ENCODE data around the gene KCNJ10. TPM values are rescaled to one million over a fixed set of nuclear protein-coding genes. Genes with fewer than 3 reads are reported as not detected.

Gene KCNJ10
- total RNA-seq, 2 donors from 2014 or later: not detected

GRCh38 chr1:160087118-160087662 is 17.2 kb upstream of the KCNJ10 start:
- Histone ChIP-seq H3K27me3 (replicated peaks; ENCODE audit: insufficient read depth) (no peaks in the 10 kb centered on the region), H3K36me3 (peaks cover 0 to 3% of the 10 kb centered on the region in 2 donors), H3K9me3 (no peaks in the 10 kb centered on the region), H3K4me3 (no peak overlapping the region), H3K27ac (no peak overlapping the region), H3K4me1 (replicated peaks) (no peaks in the 10 kb centered on the region)
- no peak for DNase-seq (ENCODE audit: low spot score)
- TF ChIP-seq POLR2AphosphoS5 (IDR thresholded peaks at IDR 0.05) (no peak), CTCF (IDR thresholded peaks at IDR 0.05) (no peak), POLR2A (IDR thresholded peaks at IDR 0.05) (no peak)
- intact Hi-C loops (cut with DNase I): no loop called here
- WGBS: 92% methylated on average over 11 of the region's 12 CpGs

- Histone ChIP-seq H3K9me3 (no peaks in the 10 kb centered on the region), H3K4me3 (no peak overlapping the region), H3K4me1 (replicated peaks) (no peaks in the 10 kb centered on the region), H3K36me3 (no peaks in the 10 kb centered on the region), H3K27me3 (replicated peaks; ENCODE audit: insufficient read depth) (no peaks in the 10 kb centered on the region), H3K27ac (no peak overlapping the region)
- WGBS: 77% methylated on average over 5 of the region's 5 CpGs
- no peak for TF ChIP-seq POLR2A (IDR thresholded peaks at IDR 0.05)
- TF ChIP-seq CTCF (IDR thresholded peaks at IDR 0.05): no peak
- TF ChIP-seq POLR2AphosphoS5 (IDR thresholded peaks at IDR 0.05): no peak
- intact Hi-C loops (cut with DNase I): no loop called here
- DNase-seq (ENCODE audit: low spot score): no peak
Measured at GRCh38 chr1:160086456-160086892, 16.5 kb upstream of the KCNJ10 start.

GRCh38 chr1:160085686-160086455 is 15.9 kb upstream of the KCNJ10 start:
- WGBS: 64% methylated on average over 19 of the region's 19 CpGs
- Histone ChIP-seq H3K4me1 (replicated peaks) (no peaks in the 10 kb centered on the region), H3K27ac (no peak overlapping the region), H3K9me3 (no peaks in the 10 kb centered on the region), H3K4me3 (no peak overlapping the region), H3K27me3 (replicated peaks; ENCODE audit: insufficient read depth) (no peaks in the 10 kb centered on the region), H3K36me3 (no peaks in the 10 kb centered on the region)
- DNase-seq (ENCODE audit: low spot score): peak; percentile 44
- intact Hi-C loops (cut with DNase I): no loop called here
- TF ChIP-seq CTCF (IDR thresholded peaks at IDR 0.05) (peak; percentile 24 to 71 (median 59)), POLR2AphosphoS5 (IDR thresholded peaks at IDR 0.05) (no peak), POLR2A (IDR thresholded peaks at IDR 0.05) (no peak)

GRCh38 chr1:160084771-160085321 is 14.9 kb upstream of the KCNJ10 start:
- intact Hi-C loops (cut with DNase I): loop anchor here (5.0 kb wide), 1 partner anchor 38 kb away; no protein-coding TSS in a partner anchor
- no peak for DNase-seq (ENCODE audit: low spot score)
- Histone ChIP-seq H3K9me3 (no peaks in the 10 kb centered on the region), H3K36me3 (no peaks in the 10 kb centered on the region), H3K27ac (no peak overlapping the region), H3K27me3 (replicated peaks; ENCODE audit: insufficient read depth) (no peaks in the 10 kb centered on the region), H3K4me1 (replicated peaks) (no peaks in the 10 kb centered on the region), H3K4me3 (no peak overlapping the region)
- TF ChIP-seq CTCF (IDR thresholded peaks at IDR 0.05): no peak
- 80% methylated on average over 30 of the region's 30 CpGs for WGBS
